Measurements from ENCODE around the gene ELF5. TPM values are rescaled to one million over a fixed set of nuclear protein-coding genes. Genes with fewer than 3 reads are reported as not detected.

ELF5 gene
- total RNA-seq, 2 experiments from 2014 or later: not detected

- H4K20me1 ChIP-seq (ENCODE audit: insufficient read depth, low read length): no peaks in the 10 kb centered on the region
- no peaks in the 10 kb centered on the region for H3K9me2 ChIP-seq (ENCODE audit: insufficient read depth, low read length)
- CTCF ChIA-PET (ENCODE audit: unreplicated experiment): no interaction called here
- TF ChIP-seq EZH2phosphoT487 (IDR thresholded peaks at IDR 0.05; ENCODE audit: borderline replicate concordance, low read depth, low read length) (no peak), CTCF (conservative IDR thresholded peaks at IDR 0.05; ENCODE audit: low read length) (no peak)
- H3K79me2 ChIP-seq (ENCODE audit: insufficient read depth, low read depth, low read length): peaks cover 8% of the 10 kb centered on the region; the same call in 1 of the 2 replicates
- BruUV-seq (replicated peaks): no TSS peak
- intact Hi-C loops (cut with micrococcal nuclease; ENCODE audit: unreplicated experiment): no loop called here
- peaks cover 14% of the 10 kb centered on the region for H3K4me1 ChIP-seq (ENCODE audit: insufficient read depth, low read length, poor library complexity, severe bottlenecking)
- H3K36me3 ChIP-seq (ENCODE audit: insufficient read depth, low read length): peaks cover 48% of the 10 kb centered on the region
- H3K4me2 ChIP-seq (ENCODE audit: low read length): peak overlapping the region; percentile 46
- H2AFZ ChIP-seq (ENCODE audit: low read length): no peak overlapping the region
- DNase-seq (ENCODE audit: low spot score): peak; percentile 39
- H3K27ac ChIP-seq (ENCODE audit: low read depth, low read length, poor library complexity, severe bottlenecking): no peak overlapping the region
- no peak overlapping the region for H3K4me3 ChIP-seq (ENCODE audit: low read depth, low read length, poor library complexity, severe bottlenecking)
- H3K9me3 ChIP-seq (ENCODE audit: low read length): no peaks in the 10 kb centered on the region
- POLR2A ChIA-PET: interaction anchor here (2.2 kb wide), 1 partner anchor 12 kb away, joined by 7 read pairs; no protein-coding TSS in a partner anchor
Observed at GRCh38 chr11:34449013-34449412, 64.6 kb downstream of the ELF5 start.

- Histone ChIP-seq H3K4me2 (ENCODE audit: low read length) (peak overlapping the region; percentile 46), H3K4me1 (ENCODE audit: insufficient read depth, low read length, poor library complexity, severe bottlenecking) (peaks cover 20% of the 10 kb centered on the region), H3K9me2 (ENCODE audit: insufficient read depth, low read length) (no peaks in the 10 kb centered on the region), H2AFZ (ENCODE audit: low read length) (no peak overlapping the region), H3K9me3 (ENCODE audit: low read length) (no peaks in the 10 kb centered on the region), H3K79me2 (ENCODE audit: insufficient read depth, low read depth, low read length) (peaks cover 8% of the 10 kb centered on the region; the same call in 1 of the 2 replicates), H3K4me3 (ENCODE audit: low read depth, low read length, poor library complexity, severe bottlenecking) (no peak overlapping the region), H3K27ac (ENCODE audit: low read depth, low read length, poor library complexity, severe bottlenecking) (no peak overlapping the region), H3K36me3 (ENCODE audit: insufficient read depth, low read length) (peaks cover 42% of the 10 kb centered on the region), H4K20me1 (ENCODE audit: insufficient read depth, low read length) (no peaks in the 10 kb centered on the region)
- intact Hi-C loops (cut with micrococcal nuclease; ENCODE audit: unreplicated experiment): no loop called here
- ChIA-PET CTCF (ENCODE audit: unreplicated experiment) (no interaction called here), POLR2A (interaction anchor here (2.2 kb wide), 1 partner anchor 11 kb away, joined by 7 read pairs; no protein-coding TSS in a partner anchor)
- BruUV-seq (replicated peaks): no TSS peak
- no peak for TF ChIP-seq EZH2phosphoT487 (IDR thresholded peaks at IDR 0.05; ENCODE audit: borderline replicate concordance, low read depth, low read length)
- DNase-seq (ENCODE audit: low spot score): no peak
Observed at GRCh38 chr11:34448223-34448994, 65.2 kb downstream of the ELF5 start.

- Histone ChIP-seq H3K9me3 (ENCODE audit: low read length) (peaks cover under 1% of the 10 kb centered on the region; the same call in 1 of the 2 replicates), H3K27ac (ENCODE audit: low read depth, low read length, poor library complexity, severe bottlenecking) (no peak overlapping the region), H4K20me1 (ENCODE audit: insufficient read depth, low read length) (no peaks in the 10 kb centered on the region), H3K4me2 (ENCODE audit: low read length) (no peak overlapping the region), H3K9me2 (ENCODE audit: insufficient read depth, low read length) (no peaks in the 10 kb centered on the region), H3K4me3 (ENCODE audit: low read depth, low read length, poor library complexity, severe bottlenecking) (no peak overlapping the region), H3K4me1 (ENCODE audit: insufficient read depth, low read length, poor library complexity, severe bottlenecking) (peaks cover 30% of the 10 kb centered on the region), H3K36me3 (ENCODE audit: insufficient read depth, low read length) (peaks cover 31% of the 10 kb centered on the region), H2AFZ (ENCODE audit: low read length) (no peak overlapping the region), H3K79me2 (ENCODE audit: insufficient read depth, low read depth, low read length) (peaks cover 8% of the 10 kb centered on the region; the same call in 1 of the 2 replicates)
- no TSS peak for BruUV-seq (replicated peaks)
- TF ChIP-seq CTCF (conservative IDR thresholded peaks at IDR 0.05; ENCODE audit: low read length): no peak
- no peak for TF ChIP-seq EZH2phosphoT487 (IDR thresholded peaks at IDR 0.05; ENCODE audit: borderline replicate concordance, low read depth, low read length)
- intact Hi-C loops (cut with micrococcal nuclease; ENCODE audit: unreplicated experiment): no loop called here
- ChIA-PET CTCF (ENCODE audit: unreplicated experiment) (no interaction called here), POLR2A (interaction anchor here (0.8 kb wide), 1 partner anchor 7 kb away, joined by 3 read pairs; no protein-coding TSS in a partner anchor)
- DNase-seq (ENCODE audit: low spot score): no peak
Observed at GRCh38 chr11:34447044-34447443, 66.5 kb downstream of the ELF5 start.
